HK-2 (cell line): ENCODE measurements around the gene STAC.
"Not testable (repeated sequence)": the region's sequence is repeated elsewhere in the genome, so short reads cannot be mapped to it uniquely, and the experiment has no call there.

Experiments
- DNase-seq: peaks from one replicate; pipeline ENCODE4 v3.0.0-alpha.2; 2018; ENCODE audit not compliant: unreplicated experiment

STAC gene

DNA sequence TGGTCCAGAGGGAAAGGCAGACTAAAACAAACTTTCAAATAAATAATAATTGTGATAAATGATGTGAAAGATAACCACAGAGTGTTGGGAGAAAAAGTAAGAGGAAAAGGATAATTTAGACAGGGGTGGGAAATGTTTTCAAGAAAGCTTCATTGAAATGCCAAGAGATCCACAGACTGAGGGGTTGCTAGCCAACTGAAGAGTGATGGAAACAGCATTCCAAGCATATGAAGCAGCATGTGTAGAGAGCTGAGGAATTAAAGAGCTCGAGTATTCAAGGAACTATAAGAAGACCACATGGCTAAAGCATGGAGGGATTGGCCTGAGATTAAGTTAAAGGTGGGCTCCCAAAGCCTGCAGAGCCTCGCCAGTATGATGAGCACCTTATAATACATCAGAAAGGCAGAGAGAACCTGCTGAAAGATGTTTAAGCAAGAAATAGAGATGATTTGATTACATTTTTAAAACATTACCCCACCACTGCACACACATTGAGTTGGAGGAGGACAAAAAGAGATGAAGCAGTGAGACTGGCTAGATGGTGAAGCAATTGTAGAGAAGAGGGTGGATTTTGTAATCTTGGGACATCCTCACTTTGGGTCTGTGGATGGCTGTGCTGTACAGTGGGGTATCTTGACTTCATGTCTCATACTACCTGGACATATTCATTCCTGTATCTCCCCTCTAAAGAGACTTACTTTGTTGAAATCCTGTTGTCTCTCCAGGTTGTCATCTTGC is 100.8 kb downstream of the STAC start:
- DNase-seq, result no peak

DNA sequence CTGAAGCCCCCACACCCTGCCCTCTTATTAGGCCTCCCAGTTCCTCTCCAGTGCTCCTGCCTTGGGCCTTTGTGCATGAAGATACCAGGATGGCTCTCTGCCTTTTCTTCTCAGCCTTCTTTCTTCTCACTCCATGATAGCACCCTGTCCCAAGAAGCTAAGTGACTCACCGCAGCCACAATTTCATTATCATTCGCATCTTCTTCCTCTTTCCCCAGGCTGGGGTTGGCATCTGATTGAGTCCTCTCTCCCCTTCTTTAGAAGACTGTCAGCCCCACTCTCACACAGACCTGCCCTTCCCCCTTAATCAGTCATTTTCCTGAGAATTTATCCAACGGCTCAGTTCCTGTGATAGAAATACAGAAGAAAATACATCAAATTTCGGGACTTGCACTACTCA is 102.0 kb downstream of the STAC start:
- DNase-seq, result no peak

DNA sequence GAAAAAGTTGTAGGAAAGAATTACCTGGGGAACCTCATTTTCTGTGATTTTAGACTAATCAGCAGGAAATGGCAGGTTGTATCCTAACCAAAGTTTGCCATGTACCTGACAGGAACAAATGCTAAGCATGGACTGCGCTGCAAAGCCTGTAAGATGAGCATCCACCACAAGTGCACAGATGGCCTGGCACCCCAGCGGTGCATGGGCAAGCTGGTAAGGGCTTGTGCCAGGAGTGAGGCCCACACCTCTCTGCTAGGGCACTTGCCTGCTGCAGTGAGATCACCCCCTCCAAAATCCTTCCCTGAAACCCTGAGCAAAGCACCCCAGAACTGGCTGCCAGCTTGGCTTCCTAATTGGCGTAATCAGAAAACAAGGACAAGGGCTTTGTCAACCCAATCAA is 102.6 kb downstream of the STAC start:
- DNase-seq, result no peak

- DNase-seq, result no peak
Observed at GRCh38 chr3:36483709-36484108, 103.4 kb downstream of the STAC start.

DNA sequence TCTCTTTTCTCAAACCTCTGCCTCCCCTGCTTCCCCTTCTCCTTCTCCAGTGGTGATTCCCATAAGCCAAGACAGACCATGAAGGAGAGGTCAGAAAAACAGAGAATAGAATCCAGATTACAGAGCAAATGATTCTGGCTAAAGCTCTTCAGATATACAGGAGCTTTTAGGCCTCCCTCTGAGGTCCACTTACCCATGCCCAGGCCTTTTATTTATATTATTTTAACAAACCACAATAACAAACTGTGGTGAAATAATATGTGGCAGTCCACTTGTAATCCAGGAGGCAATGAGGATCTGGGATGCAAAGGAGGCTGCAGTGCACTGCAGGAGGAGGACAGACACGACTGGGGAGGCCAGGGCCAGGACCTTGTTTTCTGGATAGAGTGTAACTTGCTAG is 104.1 kb downstream of the STAC start:
- DNase-seq, result no peak

GRCh38 chr3:36486009-36486795 is 105.9 kb downstream of the STAC start:
- no peak for DNase-seq

DNA sequence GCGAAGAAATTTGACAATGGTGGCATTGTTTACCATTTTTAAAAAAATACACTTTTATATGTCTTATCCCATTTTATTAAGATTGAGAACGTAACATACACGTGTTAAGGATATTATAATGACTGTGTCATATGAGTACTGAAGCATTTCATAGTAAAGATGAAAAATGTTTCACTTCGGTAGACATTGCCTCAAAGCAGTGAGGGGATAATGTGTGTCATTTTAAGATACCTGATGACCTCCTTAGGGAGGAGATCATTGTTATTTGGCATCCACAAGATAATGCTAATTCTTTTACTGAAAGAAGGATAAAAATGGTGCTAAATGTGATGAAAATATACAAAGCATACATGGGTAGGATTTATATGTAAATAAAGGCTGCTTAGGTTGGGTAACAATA is 107.3 kb downstream of the STAC start:
- DNase-seq, result no peak

DNA sequence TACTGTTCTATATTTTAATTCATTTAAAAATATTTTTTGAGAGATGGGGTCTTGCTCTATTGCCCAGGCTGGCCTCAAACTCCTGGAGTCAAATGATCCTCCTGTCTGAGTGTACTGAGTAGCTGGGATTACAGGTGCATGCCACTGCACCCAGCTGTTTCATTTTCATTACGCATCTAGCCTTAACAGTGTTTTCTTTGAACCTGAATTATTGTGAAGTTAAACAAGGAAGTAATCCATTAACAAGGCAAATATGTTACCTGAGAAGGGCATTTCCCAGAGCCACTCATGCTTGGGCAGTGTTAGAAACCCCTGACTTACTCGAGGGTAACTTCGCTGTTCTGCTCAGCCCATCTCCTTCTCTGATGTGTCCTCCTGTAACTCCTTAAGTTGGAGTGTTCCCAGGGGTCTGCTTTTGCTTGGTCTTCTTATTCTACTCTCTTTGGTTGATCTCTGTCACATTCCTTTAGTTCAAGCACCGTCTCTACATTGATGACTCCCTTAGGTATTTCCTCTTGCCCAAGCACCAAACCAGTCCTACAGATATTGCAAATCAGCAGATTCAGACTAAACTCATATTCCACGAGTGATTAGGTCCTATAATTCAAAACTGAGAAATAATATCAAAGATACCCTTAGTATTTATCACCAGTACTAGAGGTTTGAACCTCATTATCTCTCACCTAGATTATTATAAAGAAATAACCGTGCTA is 107.9 kb downstream of the STAC start:
- DNase-seq, result peak; percentile 15

DNA sequence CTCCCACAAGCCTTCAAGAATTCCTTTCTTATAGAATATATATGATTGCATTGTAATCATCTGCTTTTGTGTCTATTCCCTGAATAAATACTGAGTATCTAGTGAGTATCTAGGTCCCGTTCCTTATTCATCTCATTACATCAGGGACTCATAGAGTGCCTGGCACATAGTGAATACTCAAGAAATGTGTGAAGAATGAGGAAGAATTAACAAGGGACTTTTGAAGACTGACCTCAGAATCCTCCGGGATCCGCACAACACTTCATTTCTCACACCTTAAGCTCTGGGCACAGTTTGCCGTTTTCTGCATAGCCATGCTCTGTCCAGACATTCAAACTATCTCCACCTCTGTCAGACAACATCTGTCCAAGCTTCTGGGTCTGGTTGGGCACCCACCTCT is 108.8 kb downstream of the STAC start:
- no peak for DNase-seq

- no peak for DNase-seq
Observed at GRCh38 chr3:36489679-36490425, 109.5 kb downstream of the STAC start.

GRCh38 chr3:36493051-36493450 is 112.7 kb downstream of the STAC start:
- DNase-seq, result no peak

- DNase-seq, result no peak
Observed at GRCh38 chr3:36494461-36495109, 114.3 kb downstream of the STAC start.

DNA sequence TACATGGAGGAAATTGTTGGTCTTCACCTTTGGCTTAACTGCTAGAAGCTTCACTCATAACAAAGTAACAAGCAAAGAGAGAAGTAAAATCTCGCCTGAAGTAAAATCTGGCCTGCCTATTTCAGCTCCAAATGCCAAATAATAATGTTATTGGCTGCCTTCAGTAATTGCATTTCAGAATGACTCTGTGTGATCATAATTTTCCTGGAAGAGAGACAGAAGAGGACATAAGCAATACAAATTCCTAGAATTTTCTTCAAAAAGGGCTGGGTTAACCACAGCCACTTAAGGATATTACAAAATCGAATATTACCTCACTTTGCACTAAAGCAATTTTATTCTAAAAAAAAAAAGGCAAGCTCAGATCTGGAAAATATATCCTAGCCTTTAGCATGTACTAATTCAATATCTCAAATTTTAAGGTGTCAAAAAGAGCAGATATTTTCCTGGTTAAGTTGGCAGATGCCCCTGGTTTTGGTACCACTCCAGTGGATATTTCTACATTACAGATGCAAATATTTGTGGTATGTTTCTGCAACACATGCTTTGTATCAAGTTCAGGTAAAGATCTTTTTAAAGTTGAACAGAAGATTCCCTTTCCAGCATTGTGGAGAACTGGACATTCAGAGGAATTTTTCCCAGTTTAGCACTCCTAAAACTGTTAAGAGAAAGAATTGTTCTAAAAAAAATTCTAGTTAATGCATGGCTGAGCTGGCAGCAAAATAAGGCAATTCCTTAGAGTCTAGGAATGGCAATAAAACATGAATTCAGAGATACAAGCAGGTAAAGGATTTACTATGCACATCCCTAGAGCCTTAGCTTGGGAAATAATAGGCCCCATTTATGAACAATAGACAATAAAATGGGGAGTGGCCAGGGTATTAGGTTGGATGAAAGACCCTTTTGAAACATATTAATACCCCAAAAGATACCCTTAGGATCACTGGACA is 116.7 kb downstream of the STAC start:
- no peak for DNase-seq

- not testable (repeated sequence) for DNase-seq
Observed at GRCh38 chr3:36500053-36500452, 119.7 kb downstream of the STAC start.

DNA sequence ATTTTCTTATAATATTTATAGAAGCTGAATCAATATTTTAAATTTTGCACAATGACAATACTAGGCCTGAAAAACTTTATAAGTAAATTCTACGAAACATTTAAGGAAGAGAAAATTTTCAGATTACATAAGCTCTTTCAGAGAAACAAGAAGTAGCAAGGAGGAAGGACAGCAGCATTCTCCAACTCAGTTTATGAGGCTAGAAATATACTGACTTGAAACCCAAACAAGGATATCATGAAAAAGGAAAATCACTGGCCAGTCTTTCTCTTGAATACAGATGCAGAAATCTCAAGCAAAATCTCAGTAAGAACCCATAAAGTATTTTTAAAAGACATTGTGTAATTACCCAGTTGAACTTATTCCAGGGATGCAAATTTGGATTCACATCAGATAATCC is 121.3 kb downstream of the STAC start:
- no peak for DNase-seq

DNA sequence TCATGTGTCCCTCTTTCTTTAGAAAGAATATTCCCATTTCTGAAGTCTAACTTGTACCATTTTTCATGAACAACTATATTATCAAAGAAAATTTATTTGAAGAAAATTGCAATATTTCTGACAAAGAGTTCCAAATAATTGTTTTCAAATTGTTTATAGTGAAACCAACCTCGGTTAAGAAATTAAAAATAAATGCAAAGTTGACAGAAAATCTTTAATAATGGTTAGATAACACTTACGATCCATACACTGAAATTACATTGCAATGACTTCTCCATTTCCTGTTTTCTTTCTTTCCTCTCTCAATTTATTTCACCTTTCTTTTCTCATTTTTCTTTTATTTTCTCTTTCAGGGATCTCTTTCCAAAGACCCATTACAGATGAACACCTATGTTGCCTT is 125.1 kb downstream of the STAC start:
- DNase-seq, result no peak

- no peak for DNase-seq
Observed at GRCh38 chr3:36511791-36512486, 131.6 kb downstream of the STAC start.

GRCh38 chr3:36512555-36512954 is 132.3 kb downstream of the STAC start:
- DNase-seq, result no peak

DNA sequence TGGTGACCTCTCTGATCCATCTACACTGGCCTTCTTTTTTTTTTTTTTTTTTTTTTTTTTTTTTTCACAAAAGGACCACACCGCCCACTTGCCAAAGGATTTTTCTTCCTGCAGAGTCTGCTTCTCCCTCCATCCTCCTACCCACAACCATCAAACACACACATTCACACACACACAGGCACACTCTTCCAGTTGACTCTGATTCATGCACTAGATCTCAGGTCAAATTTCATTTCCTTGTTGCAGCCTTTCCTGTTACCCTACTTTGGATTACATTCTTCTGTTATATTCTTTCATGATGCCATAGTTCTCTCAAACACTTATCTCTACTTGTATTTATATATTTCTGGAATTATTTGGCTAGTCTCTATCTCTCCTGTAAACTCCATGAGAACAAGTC is 133.9 kb downstream of the STAC start:
- no peak for DNase-seq

- no peak for DNase-seq
Observed at GRCh38 chr3:36519682-36520081, 139.4 kb downstream of the STAC start.
